Cardiac septum (tissue), 1 donor: ENCODE measurements around the gene IRF7. TPM values are rescaled to one million over a fixed set of nuclear protein-coding genes. Genes with fewer than 3 reads are reported as not detected.
A peak's percentile ranks its signal among the peaks of the same experiment; 100 is the strongest.

Experiments
- DNase-seq: peaks from one replicate; pipeline ENCODE4 v3.0.0-alpha.2; 2020; ENCODE audit warnings: low spot score
- intact Hi-C: fragments of 100-400 bp; cut with DNase I; formaldehyde crosslinking; loops from one replicate; pipeline ENCODE4 v1.14.0; 2022
- microRNA-seq: library from miRNA; unstranded; fragments of <30 nt; microRNA quantifications from one replicate; pipeline ENCODE4 v1.2.0, GENCODE V29; 2020
- total RNA-seq: library from RNA; stranded (reverse); fragmentation: NEBNext Ultra II Directional; extraction: Animal tissue kit (Norgen Biotek cat#: 25700); gene quantifications from one replicate; pipeline ENCODE4 v1.2.1, GENCODE V29; 2021
- donor health status: DM: no; HTN: no; CAD: no.

IRF7 gene
- total RNA-seq, 1 donor from 2014 or later, result 9.7 TPM

- intact Hi-C loops, result no loop called here
- no peak for DNase-seq
Observed at GRCh38 chr11:573146-573759, 42.5 kb downstream of the IRF7 start.

GRCh38 chr11:571802-572185 lies 44.0 kb downstream of the IRF7 start:
- no peak for DNase-seq
- intact Hi-C loops, result no loop called here

- no peak for DNase-seq
- intact Hi-C loops, result no loop called here
Observed at GRCh38 chr11:569158-569885, 46.4 kb downstream of the IRF7 start.

- DNase-seq, result peak; percentile 96
Observed at GRCh38 chr11:568306-569157, 47.2 kb downstream of the IRF7 start.

GRCh38 chr11:567629-568292 lies 48.0 kb downstream of the IRF7 start:
- no peak for DNase-seq
- intact Hi-C loops, result no loop called here

More at GRCh38 chr11:568306-569157, 47.2 kb downstream of the IRF7 start:
- intact Hi-C loops, result no loop called here

GRCh38 chr11:567011-567628 lies 48.6 kb downstream of the IRF7 start:
- no peak for DNase-seq
- intact Hi-C loops, result no loop called here

GRCh38 chr11:565921-566509 lies 49.7 kb downstream of the IRF7 start:
- intact Hi-C loops, result no loop called here
- DNase-seq, result no peak

- DNase-seq, result no peak
- intact Hi-C loops, result no loop called here
Observed at GRCh38 chr11:563812-564578, 51.8 kb downstream of the IRF7 start.

GRCh38 chr11:563066-563811 lies 52.5 kb downstream of the IRF7 start:
- DNase-seq, result no peak
- intact Hi-C loops, result no loop called here

Small RNA genes lying within 50 kb of the gene (microRNA-seq; reads per million reads assigned to microRNA genes)
- 312 reads per million, percentile 72 among the genes with 10 or more reads in this experiment for gene MIR210

Other genes with a start within 250 kb of the IRF7 start
- 0.24 TPM for gene B4GALNT4, start 246.5 kb downstream of the IRF7 start, total RNA-seq
- 0.83 TPM for gene PKP3, start 221.7 kb downstream of the IRF7 start, total RNA-seq
- gene SIGIRR, start 201.0 kb downstream of the IRF7 start, total RNA-seq, result 33.3 TPM
- 0.38 TPM for gene ANO9, start 173.9 kb downstream of the IRF7 start, total RNA-seq
- gene PTDSS2, start 165.7 kb downstream of the IRF7 start, total RNA-seq, result 24.9 TPM
- gene RNH1, start 108.7 kb downstream of the IRF7 start, total RNA-seq, result 158 TPM
- 75.9 TPM for gene HRAS, start 80.4 kb downstream of the IRF7 start, total RNA-seq
- gene LRRC56, start 78.4 kb downstream of the IRF7 start, total RNA-seq, result 0.38 TPM
- 0.40 TPM for gene LMNTD2, start 55.2 kb downstream of the IRF7 start, total RNA-seq
- gene RASSF7, start 55.0 kb downstream of the IRF7 start, total RNA-seq, result 2.6 TPM
- 20.9 TPM for gene PHRF1, start 39.5 kb downstream of the IRF7 start, total RNA-seq
- gene CDHR5, start 9.0 kb upstream of the IRF7 start, total RNA-seq, result not detected
- gene SCT, start 11.2 kb upstream of the IRF7 start, total RNA-seq, result not detected
- gene DRD4, start 21.3 kb upstream of the IRF7 start, total RNA-seq, result 0.81 TPM
- gene DEAF1, start 79.3 kb upstream of the IRF7 start, total RNA-seq, result 21.3 TPM
- 15.5 TPM for gene TMEM80, start 79.9 kb upstream of the IRF7 start, total RNA-seq
- gene EPS8L2, start 90.3 kb upstream of the IRF7 start, total RNA-seq, result 2.3 TPM
- 92.4 TPM for gene TALDO1, start 131.5 kb upstream of the IRF7 start, total RNA-seq
- gene GATD1, start 161.5 kb upstream of the IRF7 start, total RNA-seq, result 38.7 TPM
- gene CEND1, start 174.1 kb upstream of the IRF7 start, total RNA-seq, result 0.65 TPM
- 4.7 TPM for gene SLC25A22, start 182.3 kb upstream of the IRF7 start, total RNA-seq
- 12.1 TPM for gene PIDD1, start 189.3 kb upstream of the IRF7 start, total RNA-seq
- gene RPLP2, start 194.0 kb upstream of the IRF7 start, total RNA-seq, result 781 TPM
- gene PNPLA2, start 203.0 kb upstream of the IRF7 start, total RNA-seq, result 209 TPM
- 12.2 TPM for gene CRACR2B, start 212.0 kb upstream of the IRF7 start, total RNA-seq
- gene CD151, start 217.0 kb upstream of the IRF7 start, total RNA-seq, result 625 TPM
- gene POLR2L, start 226.6 kb upstream of the IRF7 start, total RNA-seq, result 202 TPM
- 27.9 TPM for gene TSPAN4, start 226.9 kb upstream of the IRF7 start, total RNA-seq